Measurements from ENCODE around the gene MBD5.

The MBD5 gene

DNA sequence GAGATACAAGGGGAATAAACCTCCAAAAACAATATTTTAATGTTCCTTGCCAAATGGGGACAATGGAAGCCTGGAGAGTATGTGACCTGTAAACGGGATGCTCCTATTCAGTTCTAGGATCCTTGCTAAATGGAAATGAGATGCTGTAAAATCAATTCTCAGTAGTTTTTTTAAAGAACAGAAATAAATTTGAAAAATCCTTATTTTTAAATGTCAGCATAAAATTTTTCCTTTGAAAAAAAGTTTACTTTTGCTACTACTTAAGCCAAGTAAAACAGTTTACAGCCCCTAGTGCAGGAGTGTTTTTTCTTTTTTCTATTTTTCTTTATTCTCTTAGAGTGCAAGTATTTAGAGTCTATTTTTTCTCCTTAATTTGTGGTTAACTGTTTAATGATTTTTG, 158.8 kb downstream of the MBD5 start:
- no peaks in the 10 kb centered on the region for H3K79me2 ChIP-seq
- TF ChIP-seq, protein P1, sequence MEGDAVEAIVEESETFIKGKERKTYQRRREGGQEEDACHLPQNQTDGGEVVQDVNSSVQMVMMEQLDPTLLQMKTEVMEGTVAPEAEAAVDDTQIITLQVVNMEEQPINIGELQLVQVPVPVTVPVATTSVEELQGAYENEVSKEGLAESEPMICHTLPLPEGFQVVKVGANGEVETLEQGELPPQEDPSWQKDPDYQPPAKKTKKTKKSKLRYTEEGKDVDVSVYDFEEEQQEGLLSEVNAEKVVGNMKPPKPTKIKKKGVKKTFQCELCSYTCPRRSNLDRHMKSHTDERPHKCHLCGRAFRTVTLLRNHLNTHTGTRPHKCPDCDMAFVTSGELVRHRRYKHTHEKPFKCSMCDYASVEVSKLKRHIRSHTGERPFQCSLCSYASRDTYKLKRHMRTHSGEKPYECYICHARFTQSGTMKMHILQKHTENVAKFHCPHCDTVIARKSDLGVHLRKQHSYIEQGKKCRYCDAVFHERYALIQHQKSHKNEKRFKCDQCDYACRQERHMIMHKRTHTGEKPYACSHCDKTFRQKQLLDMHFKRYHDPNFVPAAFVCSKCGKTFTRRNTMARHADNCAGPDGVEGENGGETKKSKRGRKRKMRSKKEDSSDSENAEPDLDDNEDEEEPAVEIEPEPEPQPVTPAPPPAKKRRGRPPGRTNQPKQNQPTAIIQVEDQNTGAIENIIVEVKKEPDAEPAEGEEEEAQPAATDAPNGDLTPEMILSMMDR (IDR thresholded peaks at IDR 0.05): no peak
- no peaks in the 10 kb centered on the region for H3K27me3 ChIP-seq (ENCODE audit: control insufficient read depth, insufficient read depth, low read length)
- no peak overlapping the region for H2AFZ ChIP-seq
- H3K4me1 ChIP-seq: no peaks in the 10 kb centered on the region
- H3K9me3 ChIP-seq (ENCODE audit: control insufficient read depth, low read length): no peaks in the 10 kb centered on the region
- H3K27ac ChIP-seq: no peak overlapping the region
- no peak overlapping the region for H3K9ac ChIP-seq
- no peaks in the 10 kb centered on the region for H3K36me3 ChIP-seq (ENCODE audit: control insufficient read depth, insufficient read depth, low read length)
- no peak overlapping the region for H3K4me3 ChIP-seq (ENCODE audit: low read depth, low read length)
- H3K4me2 ChIP-seq (ENCODE audit: low read length): no peak overlapping the region

DNA sequence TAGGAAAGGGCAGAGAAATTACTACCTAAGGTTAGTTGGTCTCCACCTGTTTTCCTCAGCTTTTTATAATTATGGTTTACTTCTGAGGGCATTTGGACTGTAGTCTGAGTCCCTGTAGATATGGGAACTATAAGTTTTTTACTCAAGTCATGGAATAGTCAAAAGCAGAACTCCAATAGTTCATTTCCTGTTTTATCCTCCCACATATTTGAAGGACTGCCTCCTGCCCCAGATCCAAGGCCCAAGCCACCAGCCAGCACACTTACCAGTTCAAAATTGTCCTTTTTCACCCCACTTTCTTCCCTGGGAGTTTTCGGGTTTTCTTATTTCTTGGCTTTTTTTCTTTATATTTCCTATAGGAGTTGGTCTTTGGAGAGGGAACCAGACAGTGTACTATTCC, 164.1 kb downstream of the MBD5 start:
- no peaks in the 10 kb centered on the region for H3K27me3 ChIP-seq (ENCODE audit: control insufficient read depth, insufficient read depth, low read length)
- no peaks in the 10 kb centered on the region for H3K9me3 ChIP-seq (ENCODE audit: control insufficient read depth, low read length)
- H3K27ac ChIP-seq: no peak overlapping the region
- no peak overlapping the region for H3K4me2 ChIP-seq (ENCODE audit: low read length)
- no peak overlapping the region for H3K4me3 ChIP-seq (ENCODE audit: low read depth, low read length)
- H3K36me3 ChIP-seq (ENCODE audit: control insufficient read depth, insufficient read depth, low read length): no peaks in the 10 kb centered on the region
- no peaks in the 10 kb centered on the region for H3K4me1 ChIP-seq
- TF ChIP-seq, protein P1 (IDR thresholded peaks at IDR 0.05): no peak
- no peak overlapping the region for H2AFZ ChIP-seq
- H3K79me2 ChIP-seq: no peaks in the 10 kb centered on the region
- no peak overlapping the region for H3K9ac ChIP-seq

- Histone ChIP-seq H3K36me3 (ENCODE audit: control insufficient read depth, insufficient read depth, low read length) (no peaks in the 10 kb centered on the region), H3K79me2 (no peaks in the 10 kb centered on the region), H3K27me3 (ENCODE audit: control insufficient read depth, insufficient read depth, low read length) (no peaks in the 10 kb centered on the region), H3K4me1 (no peaks in the 10 kb centered on the region), H3K9me3 (ENCODE audit: control insufficient read depth, low read length) (no peaks in the 10 kb centered on the region), H3K9ac (no peak overlapping the region), H3K4me3 (ENCODE audit: low read depth, low read length) (no peak overlapping the region), H3K4me2 (ENCODE audit: low read length) (no peak overlapping the region), H3K27ac (no peak overlapping the region), H2AFZ (no peak overlapping the region)
- TF ChIP-seq, protein P1 (IDR thresholded peaks at IDR 0.05): no peak
Measured at GRCh38 chr2:148194882-148195281, 174.0 kb downstream of the MBD5 start.

GRCh38 chr2:148201075-148202004, 180.4 kb downstream of the MBD5 start:
- Histone ChIP-seq H3K9ac (no peak overlapping the region), H2AFZ (no peak overlapping the region), H3K4me3 (ENCODE audit: low read depth, low read length) (no peak overlapping the region), H3K9me3 (ENCODE audit: control insufficient read depth, low read length) (no peaks in the 10 kb centered on the region), H3K79me2 (no peaks in the 10 kb centered on the region), H3K27me3 (ENCODE audit: control insufficient read depth, insufficient read depth, low read length) (no peaks in the 10 kb centered on the region), H3K4me1 (no peaks in the 10 kb centered on the region), H3K36me3 (ENCODE audit: control insufficient read depth, insufficient read depth, low read length) (no peaks in the 10 kb centered on the region), H3K27ac (no peak overlapping the region), H3K4me2 (ENCODE audit: low read length) (no peak overlapping the region)
- TF ChIP-seq, protein P1 (IDR thresholded peaks at IDR 0.05): no peak

DNA sequence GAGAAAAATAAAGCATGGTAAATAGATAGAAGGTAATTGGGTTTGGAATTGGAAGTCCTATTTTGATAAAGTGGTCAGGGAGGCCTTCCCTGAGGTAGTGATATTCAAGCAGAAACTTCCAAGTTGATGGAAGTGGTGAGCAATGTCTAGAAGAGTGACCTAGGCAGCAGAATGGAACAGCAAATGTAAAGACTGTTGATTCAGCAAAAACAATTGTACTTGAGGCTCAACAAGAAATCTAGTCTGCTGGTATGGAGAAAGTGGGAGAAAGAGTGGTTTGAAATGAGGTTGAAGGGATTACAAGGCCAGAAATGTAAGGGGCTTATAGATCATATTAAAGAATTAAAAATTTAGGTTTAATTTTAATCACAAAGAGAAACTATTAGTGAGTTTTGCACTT, 181.3 kb downstream of the MBD5 start:
- TF ChIP-seq, protein P1 (IDR thresholded peaks at IDR 0.05): no peak
- H3K79me2 ChIP-seq: no peaks in the 10 kb centered on the region
- no peaks in the 10 kb centered on the region for H3K36me3 ChIP-seq (ENCODE audit: control insufficient read depth, insufficient read depth, low read length)

More for the DNA sequence above, 181.3 kb downstream of the MBD5 start:
- Histone ChIP-seq H3K27me3 (ENCODE audit: control insufficient read depth, insufficient read depth, low read length) (no peaks in the 10 kb centered on the region), H3K4me3 (ENCODE audit: low read depth, low read length) (no peak overlapping the region), H3K4me1 (no peaks in the 10 kb centered on the region), H3K9me3 (ENCODE audit: control insufficient read depth, low read length) (no peaks in the 10 kb centered on the region), H3K9ac (no peak overlapping the region), H3K4me2 (ENCODE audit: low read length) (no peak overlapping the region), H3K27ac (no peak overlapping the region), H2AFZ (no peak overlapping the region)
